K562 (cell line): ENCODE data around the gene MRAP2. TPM values are rescaled to one million over a fixed set of nuclear protein-coding genes. Genes with fewer than 3 reads are reported as not detected.

Source experiments
- ADNP ChIP-seq: fragments of 200-800 bp; sonication (Bioruptor generic); IDR thresholded peaks from 2 replicates; pipeline ENCODE4 v1.6.1; 2016; ENCODE audit warnings: missing genetic modification characterization, missing compliant biosample characterization
- EP400 ChIP-seq: fragments of 450-650 bp; IDR thresholded peaks from 2 replicates; pipeline ENCODE4 v1.6.1; 2017; ENCODE audit warnings: antibody characterized with exemption, mild to moderate bottlenecking, moderate library complexity
- GABPA ChIP-seq: fragments of 200-800 bp; sonication (Bioruptor generic); conservative IDR thresholded peaks from 2 replicates; pipeline ENCODE4 v1.6.1; 2016; ENCODE audit warnings: low read depth, missing genetic modification characterization, missing compliant biosample characterization
- GATA2 ChIP-seq: sonication (generic); formaldehyde crosslinking; IDR thresholded peaks from 2 replicates; pipeline ENCODE4 v1.4.0; 2020; ENCODE audit warnings: mild to moderate bottlenecking, missing genetic modification reagents
- HCFC1 ChIP-seq: IDR thresholded peaks from 2 replicates; pipeline ENCODE4 v1.6.1; 2012; ENCODE audit warnings: low read depth, low read length, improper control_type of control experiment
- HDAC2 ChIP-seq: fragments of 450-650 bp; IDR thresholded peaks from 2 replicates; pipeline ENCODE4 v1.6.1; 2016; ENCODE audit warnings: mild to moderate bottlenecking
- NR2C2 ChIP-seq, 2 experiments: fragments of 200-800 bp in 1 of 2; sonication (Bioruptor generic) in 1 of 2; sonication (generic) in 1 of 2; formaldehyde crosslinking in 1 of 2; IDR thresholded peaks; 2 replicates each; pipeline versions ENCODE4 v1.6.1 to v1.8.0; 2016 to 2022; ENCODE audit warnings: mild to moderate bottlenecking in 1 of 2, missing compliant biosample characterization in 1 of 2, missing genetic modification characterization in 1 of 2, missing genetic modification reagents in 1 of 2
- PYGO2 ChIP-seq: fragments of 450-650 bp; IDR thresholded peaks from 2 replicates; pipeline ENCODE4 v1.6.1; 2016; ENCODE audit warnings: mild to moderate bottlenecking, missing genetic modification characterization, moderate library complexity, missing compliant biosample characterization
- RBBP5 ChIP-seq: fragments of 200-600 bp; sonication (generic); IDR thresholded peaks from 2 replicates; pipeline ENCODE4 v1.6.1; 2012; ENCODE audit warnings: borderline replicate concordance, mild to moderate bottlenecking, low read length, control low read depth, inconsistent platforms; ENCODE audit not compliant: insufficient read depth, poor library complexity, severe bottlenecking
- RBFOX2 ChIP-seq: fragments of 200-400 bp; formaldehyde crosslinking; IDR thresholded peaks from 2 replicates; pipeline ENCODE4 v1.6.1; 2017; ENCODE audit warnings: low read depth, mild to moderate bottlenecking, low read length, moderate library complexity
- RBM17 ChIP-seq: fragments of 200-400 bp; formaldehyde crosslinking; IDR thresholded peaks from 2 replicates; pipeline ENCODE4 v1.6.1; 2017; ENCODE audit warnings: low read depth, mild to moderate bottlenecking, low read length, borderline replicate concordance
- ZBTB17 ChIP-seq: fragments of 450-650 bp; formaldehyde crosslinking; IDR thresholded peaks from 2 replicates; pipeline ENCODE4 v1.4.0; 2020; ENCODE audit warnings: mild to moderate bottlenecking
- ZNF124 ChIP-seq: sonication (generic); formaldehyde crosslinking; IDR thresholded peaks from 2 replicates; pipeline ENCODE4 v1.8.1; 2022; ENCODE audit warnings: missing genetic modification reagents
- ZNF174 ChIP-seq: fragments of 250-450 bp; sonication (Bioruptor Pico); IDR thresholded peaks from 2 replicates; pipeline ENCODE4 v1.4.0; 2020; ENCODE audit warnings: mild to moderate bottlenecking
- ZNF224 ChIP-seq: sonication (generic); formaldehyde crosslinking; IDR thresholded peaks from 2 replicates; pipeline ENCODE4 v1.8.0; 2022; ENCODE audit warnings: mild to moderate bottlenecking, missing genetic modification reagents
- ZNF24 ChIP-seq: fragments of 450-650 bp; IDR thresholded peaks from 2 replicates; pipeline ENCODE4 v1.6.1; 2016
- ZNF57 ChIP-seq: fragments of 450-650 bp; formaldehyde crosslinking; IDR thresholded peaks from 2 replicates; pipeline ENCODE4 v1.4.0; 2020; ENCODE audit warnings: mild to moderate bottlenecking, moderate library complexity
- ZSCAN29 ChIP-seq: fragments of 450-650 bp; IDR thresholded peaks from 2 replicates; pipeline ENCODE4 v1.6.1; 2017
- polyA plus RNA-seq, 8 experiments: library from polyadenylated mRNA; depleted of rRNA in 4 of 8; stranded (reverse) in 5 of 8; unstranded in 3 of 8; fragments of >200 nt; fragmentation: Nextera tagmentation in 2 of 8; fragmentation: Illumina TruSeq in 1 of 8; extraction: Ambion mirVana in 2 of 8; extraction: Trizol in 1 of 8; gene quantifications; 2 replicates each; pipeline versions ENCODE4 v1.2.1 to v1.2.3, GENCODE V29; 2011 to 2014; ENCODE audit warnings: inconsistent platforms in 1 of 8, missing spikeins in 1 of 8
- total RNA-seq, 7 experiments: library from RNA; depleted of rRNA in 6 of 7; stranded (reverse); fragments of >200 nt in 6 of 7; fragmentation: Illumina TruSeq in 2 of 7; extraction: Trizol in 2 of 7; gene quantifications; 2 replicates each; pipeline versions ENCODE4 v1.2.1 to v1.2.3, GENCODE V29; 2011 to 2021; ENCODE audit warnings: low replicate concordance in 1 of 7
- TF ChIP-seq, protein P1 (sequence below): fragments of 250-450 bp; sonication (Bioruptor Pico); IDR thresholded peaks from 2 replicates; pipeline ENCODE4 v1.4.0; 2020
- TF ChIP-seq, protein P2 (sequence below): sonication (generic); formaldehyde crosslinking; IDR thresholded peaks from 2 replicates; pipeline ENCODE4 v1.8.1; 2023; ENCODE audit warnings: mild to moderate bottlenecking, missing genetic modification reagents, moderate library complexity
- TF ChIP-seq, protein P3 (sequence below): sonication (generic); formaldehyde crosslinking; IDR thresholded peaks from 2 replicates; pipeline ENCODE4 v1.8.1; 2023; ENCODE audit warnings: mild to moderate bottlenecking, missing genetic modification reagents

Gene MRAP2
- total and polyA plus RNA-seq, 9 of the 15 experiments (the other 6 are each of a cell fraction or from before 2014, with no cell fraction given): 5.9 to 38.9 (median 9.3) TPM

DNA sequence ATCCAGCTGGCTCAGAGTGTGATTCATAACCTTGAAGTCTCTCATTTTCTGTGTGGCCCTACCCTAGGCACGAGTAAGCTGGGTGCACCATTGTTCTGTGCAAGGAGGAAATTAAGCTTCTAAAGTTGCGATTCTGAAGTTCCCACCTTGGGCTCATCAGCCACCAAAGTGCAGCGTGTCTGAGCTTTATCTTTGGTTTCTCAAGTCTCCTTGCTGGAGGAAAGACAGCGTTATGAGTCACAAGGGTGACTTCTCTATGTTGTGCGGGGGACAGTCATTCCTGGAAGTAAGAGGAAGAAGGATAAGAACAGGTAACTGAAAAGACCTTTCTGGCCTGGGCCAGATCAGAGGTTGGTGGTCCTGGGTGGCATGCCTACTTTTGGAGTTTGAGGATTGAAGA is 16.8 kb downstream of the MRAP2 start (continued):
- TF ChIP-seq RBM17: no peak
- no peak for TF ChIP-seq ZNF174 (CRISPR knock-in tag)
- TF ChIP-seq PYGO2 (tag): no peak
- TF ChIP-seq ZNF124 (CRISPR knock-in tag): no peak
- TF ChIP-seq NR2C2 (CRISPR knock-in tag; IDR thresholded peaks at IDR 0.05): no peak
- no peak for TF ChIP-seq NR2C2 (tag; IDR thresholded peaks at IDR 0.05)
- no peak for TF ChIP-seq GATA2 (CRISPR knock-in tag)
- no peak for TF ChIP-seq ZSCAN29
- no peak for TF ChIP-seq GABPA
- no peak for TF ChIP-seq RBFOX2
- no peak for TF ChIP-seq HCFC1
- TF ChIP-seq, protein P1, sequence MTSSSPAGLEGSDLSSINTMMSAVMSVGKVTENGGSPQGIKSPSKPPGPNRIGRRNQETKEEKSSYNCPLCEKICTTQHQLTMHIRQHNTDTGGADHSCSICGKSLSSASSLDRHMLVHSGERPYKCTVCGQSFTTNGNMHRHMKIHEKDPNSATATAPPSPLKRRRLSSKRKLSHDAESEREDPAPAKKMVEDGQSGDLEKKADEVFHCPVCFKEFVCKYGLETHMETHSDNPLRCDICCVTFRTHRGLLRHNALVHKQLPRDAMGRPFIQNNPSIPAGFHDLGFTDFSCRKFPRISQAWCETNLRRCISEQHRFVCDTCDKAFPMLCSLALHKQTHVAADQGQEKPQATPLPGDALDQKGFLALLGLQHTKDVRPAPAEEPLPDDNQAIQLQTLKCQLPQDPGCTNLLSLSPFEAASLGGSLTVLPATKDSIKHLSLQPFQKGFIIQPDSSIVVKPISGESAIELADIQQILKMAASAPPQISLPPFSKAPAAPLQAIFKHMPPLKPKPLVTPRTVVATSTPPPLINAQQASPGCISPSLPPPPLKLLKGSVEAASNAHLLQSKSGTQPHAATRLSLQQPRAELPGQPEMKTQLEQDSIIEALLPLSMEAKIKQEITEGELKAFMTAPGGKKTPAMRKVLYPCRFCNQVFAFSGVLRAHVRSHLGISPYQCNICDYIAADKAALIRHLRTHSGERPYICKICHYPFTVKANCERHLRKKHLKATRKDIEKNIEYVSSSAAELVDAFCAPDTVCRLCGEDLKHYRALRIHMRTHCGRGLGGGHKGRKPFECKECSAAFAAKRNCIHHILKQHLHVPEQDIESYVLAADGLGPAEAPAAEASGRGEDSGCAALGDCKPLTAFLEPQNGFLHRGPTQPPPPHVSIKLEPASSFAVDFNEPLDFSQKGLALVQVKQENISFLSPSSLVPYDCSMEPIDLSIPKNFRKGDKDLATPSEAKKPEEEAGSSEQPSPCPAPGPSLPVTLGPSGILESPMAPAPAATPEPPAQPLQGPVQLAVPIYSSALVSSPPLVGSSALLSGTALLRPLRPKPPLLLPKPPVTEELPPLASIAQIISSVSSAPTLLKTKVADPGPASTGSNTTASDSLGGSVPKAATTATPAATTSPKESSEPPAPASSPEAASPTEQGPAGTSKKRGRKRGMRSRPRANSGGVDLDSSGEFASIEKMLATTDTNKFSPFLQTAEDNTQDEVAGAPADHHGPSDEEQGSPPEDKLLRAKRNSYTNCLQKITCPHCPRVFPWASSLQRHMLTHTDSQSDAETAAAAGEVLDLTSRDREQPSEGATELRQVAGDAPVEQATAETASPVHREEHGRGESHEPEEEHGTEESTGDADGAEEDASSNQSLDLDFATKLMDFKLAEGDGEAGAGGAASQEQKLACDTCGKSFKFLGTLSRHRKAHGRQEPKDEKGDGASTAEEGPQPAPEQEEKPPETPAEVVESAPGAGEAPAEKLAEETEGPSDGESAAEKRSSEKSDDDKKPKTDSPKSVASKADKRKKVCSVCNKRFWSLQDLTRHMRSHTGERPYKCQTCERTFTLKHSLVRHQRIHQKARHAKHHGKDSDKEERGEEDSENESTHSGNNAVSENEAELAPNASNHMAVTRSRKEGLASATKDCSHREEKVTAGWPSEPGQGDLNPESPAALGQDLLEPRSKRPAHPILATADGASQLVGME: no peak
- 0 out of 2 replicates have a peak, but pooled peaks have one; percentile 12 for TF ChIP-seq HDAC2
- TF ChIP-seq ADNP: no peak
- TF ChIP-seq, protein P2, sequence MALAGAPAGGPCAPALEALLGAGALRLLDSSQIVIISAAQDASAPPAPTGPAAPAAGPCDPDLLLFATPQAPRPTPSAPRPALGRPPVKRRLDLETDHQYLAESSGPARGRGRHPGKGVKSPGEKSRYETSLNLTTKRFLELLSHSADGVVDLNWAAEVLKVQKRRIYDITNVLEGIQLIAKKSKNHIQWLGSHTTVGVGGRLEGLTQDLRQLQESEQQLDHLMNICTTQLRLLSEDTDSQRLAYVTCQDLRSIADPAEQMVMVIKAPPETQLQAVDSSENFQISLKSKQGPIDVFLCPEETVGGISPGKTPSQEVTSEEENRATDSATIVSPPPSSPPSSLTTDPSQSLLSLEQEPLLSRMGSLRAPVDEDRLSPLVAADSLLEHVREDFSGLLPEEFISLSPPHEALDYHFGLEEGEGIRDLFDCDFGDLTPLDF (CRISPR knock-in tag): no peak
- TF ChIP-seq EP400: no peak
- TF ChIP-seq ZNF24: no peak
- TF ChIP-seq, protein P3, sequence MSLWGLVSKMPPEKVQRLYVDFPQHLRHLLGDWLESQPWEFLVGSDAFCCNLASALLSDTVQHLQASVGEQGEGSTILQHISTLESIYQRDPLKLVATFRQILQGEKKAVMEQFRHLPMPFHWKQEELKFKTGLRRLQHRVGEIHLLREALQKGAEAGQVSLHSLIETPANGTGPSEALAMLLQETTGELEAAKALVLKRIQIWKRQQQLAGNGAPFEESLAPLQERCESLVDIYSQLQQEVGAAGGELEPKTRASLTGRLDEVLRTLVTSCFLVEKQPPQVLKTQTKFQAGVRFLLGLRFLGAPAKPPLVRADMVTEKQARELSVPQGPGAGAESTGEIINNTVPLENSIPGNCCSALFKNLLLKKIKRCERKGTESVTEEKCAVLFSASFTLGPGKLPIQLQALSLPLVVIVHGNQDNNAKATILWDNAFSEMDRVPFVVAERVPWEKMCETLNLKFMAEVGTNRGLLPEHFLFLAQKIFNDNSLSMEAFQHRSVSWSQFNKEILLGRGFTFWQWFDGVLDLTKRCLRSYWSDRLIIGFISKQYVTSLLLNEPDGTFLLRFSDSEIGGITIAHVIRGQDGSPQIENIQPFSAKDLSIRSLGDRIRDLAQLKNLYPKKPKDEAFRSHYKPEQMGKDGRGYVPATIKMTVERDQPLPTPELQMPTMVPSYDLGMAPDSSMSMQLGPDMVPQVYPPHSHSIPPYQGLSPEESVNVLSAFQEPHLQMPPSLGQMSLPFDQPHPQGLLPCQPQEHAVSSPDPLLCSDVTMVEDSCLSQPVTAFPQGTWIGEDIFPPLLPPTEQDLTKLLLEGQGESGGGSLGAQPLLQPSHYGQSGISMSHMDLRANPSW (CRISPR knock-in tag): no peak
- TF ChIP-seq ZNF57: no peak
- no peak for TF ChIP-seq RBBP5
- TF ChIP-seq ZNF224 (CRISPR knock-in tag): no peak
- TF ChIP-seq ZBTB17 (CRISPR knock-in tag): no peak
